BE2C (cell line): ENCODE results near the gene PCSK6.

Experiments
- DNase-seq: peaks from one replicate; pipeline ENCODE4 v3.0.0-alpha.2; 2020
- H3K27me3 ChIP-seq: fragments of 250-450 bp; sonication (Bioruptor Pico); 2 replicates; pipeline ENCODE4 v1.5.1; 2020; ENCODE audit warnings: mild to moderate bottlenecking
- H3K36me3 ChIP-seq: fragments of 250-450 bp; sonication (Bioruptor Pico); 2 replicates; pipeline ENCODE4 v1.5.1; 2020; ENCODE audit warnings: mild to moderate bottlenecking
- H3K4me1 ChIP-seq: fragments of 250-450 bp; sonication (Bioruptor Pico); 2 replicates; pipeline ENCODE4 v1.5.1; 2020
- H3K4me3 ChIP-seq: 2 replicates; pipeline ENCODE4 v1.5.1; 2011; ENCODE audit warnings: low read depth, low read length
- H3K9me3 ChIP-seq: fragments of 250-450 bp; sonication (Bioruptor Pico); 2 replicates; pipeline ENCODE4 v1.5.1; 2020
- TF ChIP-seq, protein P1 (sequence below): IDR thresholded peaks from 2 replicates; pipeline ENCODE4 v1.5.1; 2012; ENCODE audit warnings: mild to moderate bottlenecking, low read depth, low read length

PCSK6 gene

DNA sequence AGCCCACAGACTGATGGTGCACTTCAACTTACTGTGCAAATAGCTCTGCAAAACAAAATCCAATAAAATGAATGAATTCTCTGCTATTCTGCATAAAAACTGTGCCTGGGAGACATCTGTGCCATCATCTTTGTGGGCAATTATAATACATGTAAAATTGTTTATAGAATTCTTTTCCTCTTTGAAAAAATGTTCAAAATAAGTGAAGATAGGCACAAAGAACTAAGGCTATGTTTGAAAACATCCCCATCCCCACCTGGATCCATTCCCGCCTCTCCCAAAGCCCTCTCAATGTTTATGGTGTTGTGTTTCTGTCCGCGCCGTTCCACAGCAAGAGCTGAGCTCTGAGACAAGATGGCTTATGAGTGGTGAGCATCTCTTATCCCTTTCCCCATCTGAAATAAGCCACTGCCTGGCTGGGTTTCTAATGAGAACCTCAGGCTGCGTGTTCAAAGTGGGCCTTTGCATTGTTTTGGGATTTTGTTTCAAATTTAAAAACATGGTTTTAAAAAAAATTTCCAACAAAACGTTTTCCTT, 172.1 kb downstream of the PCSK6 start:
- no peak for DNase-seq
- H3K36me3 ChIP-seq = no peaks in the 10 kb centered on the region
- H3K4me3 ChIP-seq = no peak overlapping the region
- TF ChIP-seq, protein P1, sequence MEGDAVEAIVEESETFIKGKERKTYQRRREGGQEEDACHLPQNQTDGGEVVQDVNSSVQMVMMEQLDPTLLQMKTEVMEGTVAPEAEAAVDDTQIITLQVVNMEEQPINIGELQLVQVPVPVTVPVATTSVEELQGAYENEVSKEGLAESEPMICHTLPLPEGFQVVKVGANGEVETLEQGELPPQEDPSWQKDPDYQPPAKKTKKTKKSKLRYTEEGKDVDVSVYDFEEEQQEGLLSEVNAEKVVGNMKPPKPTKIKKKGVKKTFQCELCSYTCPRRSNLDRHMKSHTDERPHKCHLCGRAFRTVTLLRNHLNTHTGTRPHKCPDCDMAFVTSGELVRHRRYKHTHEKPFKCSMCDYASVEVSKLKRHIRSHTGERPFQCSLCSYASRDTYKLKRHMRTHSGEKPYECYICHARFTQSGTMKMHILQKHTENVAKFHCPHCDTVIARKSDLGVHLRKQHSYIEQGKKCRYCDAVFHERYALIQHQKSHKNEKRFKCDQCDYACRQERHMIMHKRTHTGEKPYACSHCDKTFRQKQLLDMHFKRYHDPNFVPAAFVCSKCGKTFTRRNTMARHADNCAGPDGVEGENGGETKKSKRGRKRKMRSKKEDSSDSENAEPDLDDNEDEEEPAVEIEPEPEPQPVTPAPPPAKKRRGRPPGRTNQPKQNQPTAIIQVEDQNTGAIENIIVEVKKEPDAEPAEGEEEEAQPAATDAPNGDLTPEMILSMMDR = no peak
- no peaks in the 10 kb centered on the region for H3K4me1 ChIP-seq
- H3K9me3 ChIP-seq = no peaks in the 10 kb centered on the region
- no peaks in the 10 kb centered on the region for H3K27me3 ChIP-seq

DNA sequence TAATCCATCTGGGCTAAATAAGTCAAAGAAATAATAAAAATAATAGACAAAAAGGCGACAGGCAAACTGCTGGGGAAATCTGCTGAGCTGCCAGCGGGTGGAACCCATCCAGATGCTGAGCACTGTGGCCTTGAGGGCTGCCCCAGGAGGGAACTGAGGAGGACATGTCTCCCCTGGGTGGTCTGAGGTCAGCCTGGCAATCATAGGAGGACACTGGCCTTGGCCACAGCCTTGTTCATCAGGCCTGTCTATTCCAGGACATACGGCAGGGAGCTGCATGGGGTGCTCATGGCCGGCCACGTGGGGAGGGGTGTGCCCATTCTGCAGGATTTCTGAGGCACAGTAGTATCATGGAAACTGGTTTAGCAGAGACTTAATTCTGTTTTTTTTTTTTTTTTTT, 173.0 kb downstream of the PCSK6 start:
- TF ChIP-seq, protein P1 = no peak
- Histone ChIP-seq H3K27me3 (no peaks in the 10 kb centered on the region), H3K9me3 (no peaks in the 10 kb centered on the region), H3K4me3 (no peak overlapping the region), H3K4me1 (no peaks in the 10 kb centered on the region), H3K36me3 (no peaks in the 10 kb centered on the region)
- DNase-seq = no peak

DNA sequence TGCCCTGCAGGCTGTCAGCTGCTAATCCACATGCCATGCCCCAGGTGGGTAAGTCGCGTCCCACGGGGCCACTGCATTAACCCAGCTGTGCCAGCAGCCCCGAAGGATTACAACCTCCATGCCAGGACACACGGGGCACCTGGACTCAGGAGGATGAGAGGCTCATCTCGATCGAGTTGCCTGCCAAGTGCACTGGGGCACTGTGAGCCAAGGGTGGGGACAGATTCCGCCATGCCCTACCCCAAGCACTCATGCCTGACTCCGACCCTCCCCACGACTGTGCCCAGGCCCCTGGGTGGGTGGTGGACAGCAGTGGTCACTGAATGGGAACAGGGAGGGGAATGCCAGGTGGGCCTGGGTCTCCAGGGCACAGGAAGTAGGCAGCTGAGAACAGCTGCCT, 173.8 kb downstream of the PCSK6 start:
- TF ChIP-seq, protein P1 = no peak
- no peaks in the 10 kb centered on the region for H3K36me3 ChIP-seq
- no peaks in the 10 kb centered on the region for H3K4me1 ChIP-seq
- no peaks in the 10 kb centered on the region for H3K9me3 ChIP-seq
- H3K27me3 ChIP-seq = no peaks in the 10 kb centered on the region
- no peak for DNase-seq
- H3K4me3 ChIP-seq = no peak overlapping the region

DNA sequence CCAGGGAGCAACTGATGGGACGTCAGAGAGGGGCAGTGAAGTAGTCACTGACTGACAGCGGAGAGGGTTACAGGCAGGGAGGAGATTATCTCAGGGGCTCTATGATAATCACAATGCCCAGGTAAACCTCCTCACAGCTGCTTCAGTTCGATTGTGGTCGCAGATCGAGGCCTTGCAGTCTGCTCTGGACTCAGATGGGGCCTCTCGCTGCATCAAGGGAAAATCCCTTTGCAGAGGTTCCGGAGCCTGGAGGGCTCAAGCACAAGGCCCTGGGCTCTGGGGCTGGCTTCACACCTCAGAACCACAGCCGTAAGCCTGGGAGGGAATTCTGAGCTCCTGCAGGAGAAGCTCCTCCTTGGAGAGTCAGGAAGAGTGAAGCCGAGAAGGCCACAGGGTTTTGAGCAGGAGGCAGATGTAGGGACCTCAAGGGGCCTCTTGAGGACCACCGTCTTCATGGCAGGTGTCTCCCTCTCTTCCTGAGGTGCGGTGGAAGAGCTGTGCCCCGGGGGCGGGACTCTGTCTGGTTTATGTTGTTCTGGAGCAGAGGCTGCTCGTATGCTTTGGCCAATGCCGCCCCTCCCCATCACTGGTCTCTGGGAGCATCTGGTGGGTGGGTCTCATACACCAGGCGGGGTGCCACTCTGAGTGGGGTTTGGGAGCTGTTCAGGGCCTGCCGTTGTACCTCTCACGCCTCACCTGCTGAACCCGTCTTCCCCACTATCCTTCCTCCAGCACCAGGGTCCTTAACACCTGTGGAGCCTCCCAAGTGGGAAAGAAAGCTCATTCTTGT, 175.0 kb downstream of the PCSK6 start:
- Histone ChIP-seq H3K4me3 (no peak overlapping the region), H3K4me1 (no peaks in the 10 kb centered on the region), H3K27me3 (no peaks in the 10 kb centered on the region), H3K9me3 (no peaks in the 10 kb centered on the region), H3K36me3 (no peaks in the 10 kb centered on the region)
- TF ChIP-seq, protein P1 = no peak
- DNase-seq = no peak

DNA sequence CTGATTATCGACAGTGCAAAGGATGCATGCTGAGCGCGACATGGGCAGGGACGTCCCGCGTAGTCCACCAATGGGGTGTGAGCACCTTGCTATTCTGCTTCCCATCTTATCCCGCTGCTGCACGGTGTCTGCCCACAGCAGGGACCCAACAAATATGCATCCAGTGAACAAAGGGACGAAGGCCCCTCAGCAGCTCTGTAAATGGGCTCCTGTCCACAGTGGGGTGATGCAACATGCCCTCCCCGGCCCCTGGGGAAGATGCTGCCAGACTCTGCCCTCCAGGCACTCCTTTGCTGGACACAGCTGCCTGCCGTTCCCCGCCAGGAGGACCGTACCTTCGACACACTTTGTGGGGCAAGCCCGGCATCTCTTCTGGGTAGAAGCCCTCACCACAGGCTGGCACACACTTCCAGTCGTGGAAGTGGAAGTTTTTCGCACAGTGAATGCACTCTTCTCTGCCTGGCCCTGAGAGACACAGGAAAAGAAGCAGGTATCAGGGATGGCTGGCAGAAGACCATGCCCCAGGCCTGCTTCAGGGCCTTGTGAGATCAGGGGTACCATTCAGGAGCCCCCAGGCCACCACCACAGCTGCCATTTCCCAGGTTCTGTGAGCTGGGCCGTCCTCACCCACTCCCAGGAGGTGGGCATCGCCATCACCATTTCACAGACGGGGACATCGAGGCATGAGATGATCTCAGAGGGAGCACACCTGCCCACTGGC, 176.3 kb downstream of the PCSK6 start:
- TF ChIP-seq, protein P1 = no peak

DNA sequence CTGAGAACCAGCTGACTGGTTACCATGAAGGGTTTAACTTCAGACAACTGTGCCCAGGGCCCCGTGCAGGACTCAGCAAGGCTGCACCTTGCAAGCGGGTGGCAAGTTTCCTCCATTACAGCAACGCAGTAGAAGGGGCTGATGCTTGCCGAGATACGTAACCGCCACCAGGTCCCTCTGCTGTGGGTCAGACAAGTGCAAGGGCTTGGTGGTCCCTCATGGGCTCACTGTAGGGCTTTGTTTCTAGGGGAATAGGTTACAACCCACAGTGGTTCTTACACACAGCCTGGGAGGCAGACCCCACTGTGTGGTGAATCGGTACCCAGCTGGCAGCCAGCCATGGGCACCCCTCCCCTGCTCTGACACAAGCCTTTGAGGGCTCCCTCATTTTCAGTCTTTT, 179.0 kb downstream of the PCSK6 start:
- no peak for DNase-seq
- Histone ChIP-seq H3K9me3 (no peaks in the 10 kb centered on the region), H3K36me3 (no peaks in the 10 kb centered on the region), H3K4me1 (no peaks in the 10 kb centered on the region), H3K27me3 (no peaks in the 10 kb centered on the region), H3K4me3 (no peak overlapping the region)
- TF ChIP-seq, protein P1 = no peak

More for the DNA sequence above, 176.3 kb downstream of the PCSK6 start:
- H3K9me3 ChIP-seq = no peaks in the 10 kb centered on the region
- H3K27me3 ChIP-seq = no peaks in the 10 kb centered on the region
- H3K4me1 ChIP-seq = no peaks in the 10 kb centered on the region
- no peak for DNase-seq
- no peaks in the 10 kb centered on the region for H3K36me3 ChIP-seq
- H3K4me3 ChIP-seq = no peak overlapping the region
